ENCODE results near the gene PRH2.

DNA sequence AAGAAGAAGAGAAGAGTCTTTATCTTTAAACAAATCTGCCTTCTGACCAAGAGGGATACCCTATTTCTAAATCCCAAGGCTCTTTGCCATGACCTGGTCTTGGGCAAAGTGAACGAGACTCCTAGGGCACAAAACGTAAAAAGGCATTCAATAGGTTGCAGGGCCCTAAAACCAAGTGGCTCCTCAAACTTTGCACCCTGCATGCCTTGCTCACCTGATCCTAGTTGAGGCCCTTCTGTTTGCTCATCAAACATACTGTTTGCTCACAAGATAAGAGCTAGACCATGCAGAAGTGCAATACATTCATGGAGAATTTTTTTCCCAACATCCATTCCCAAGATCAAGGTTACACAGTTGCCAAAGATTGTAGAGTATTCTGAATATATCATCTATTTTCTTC is 37.1 kb upstream of the PRH2 start:
- TF ChIP-seq, protein P1, sequence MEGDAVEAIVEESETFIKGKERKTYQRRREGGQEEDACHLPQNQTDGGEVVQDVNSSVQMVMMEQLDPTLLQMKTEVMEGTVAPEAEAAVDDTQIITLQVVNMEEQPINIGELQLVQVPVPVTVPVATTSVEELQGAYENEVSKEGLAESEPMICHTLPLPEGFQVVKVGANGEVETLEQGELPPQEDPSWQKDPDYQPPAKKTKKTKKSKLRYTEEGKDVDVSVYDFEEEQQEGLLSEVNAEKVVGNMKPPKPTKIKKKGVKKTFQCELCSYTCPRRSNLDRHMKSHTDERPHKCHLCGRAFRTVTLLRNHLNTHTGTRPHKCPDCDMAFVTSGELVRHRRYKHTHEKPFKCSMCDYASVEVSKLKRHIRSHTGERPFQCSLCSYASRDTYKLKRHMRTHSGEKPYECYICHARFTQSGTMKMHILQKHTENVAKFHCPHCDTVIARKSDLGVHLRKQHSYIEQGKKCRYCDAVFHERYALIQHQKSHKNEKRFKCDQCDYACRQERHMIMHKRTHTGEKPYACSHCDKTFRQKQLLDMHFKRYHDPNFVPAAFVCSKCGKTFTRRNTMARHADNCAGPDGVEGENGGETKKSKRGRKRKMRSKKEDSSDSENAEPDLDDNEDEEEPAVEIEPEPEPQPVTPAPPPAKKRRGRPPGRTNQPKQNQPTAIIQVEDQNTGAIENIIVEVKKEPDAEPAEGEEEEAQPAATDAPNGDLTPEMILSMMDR (IDR thresholded peaks at IDR 0.05) = no peak
- no peak for TF ChIP-seq POLR2A (IDR thresholded peaks at IDR 0.05)

Data from heart left ventricle (tissue), 13 donors.